ENCODE measurements around the gene P2RY8.
"Not testable (repeated sequence)": the region's sequence is repeated elsewhere in the genome, so short reads cannot be mapped to it uniquely, and the experiment has no call there.

Gene P2RY8

DNA sequence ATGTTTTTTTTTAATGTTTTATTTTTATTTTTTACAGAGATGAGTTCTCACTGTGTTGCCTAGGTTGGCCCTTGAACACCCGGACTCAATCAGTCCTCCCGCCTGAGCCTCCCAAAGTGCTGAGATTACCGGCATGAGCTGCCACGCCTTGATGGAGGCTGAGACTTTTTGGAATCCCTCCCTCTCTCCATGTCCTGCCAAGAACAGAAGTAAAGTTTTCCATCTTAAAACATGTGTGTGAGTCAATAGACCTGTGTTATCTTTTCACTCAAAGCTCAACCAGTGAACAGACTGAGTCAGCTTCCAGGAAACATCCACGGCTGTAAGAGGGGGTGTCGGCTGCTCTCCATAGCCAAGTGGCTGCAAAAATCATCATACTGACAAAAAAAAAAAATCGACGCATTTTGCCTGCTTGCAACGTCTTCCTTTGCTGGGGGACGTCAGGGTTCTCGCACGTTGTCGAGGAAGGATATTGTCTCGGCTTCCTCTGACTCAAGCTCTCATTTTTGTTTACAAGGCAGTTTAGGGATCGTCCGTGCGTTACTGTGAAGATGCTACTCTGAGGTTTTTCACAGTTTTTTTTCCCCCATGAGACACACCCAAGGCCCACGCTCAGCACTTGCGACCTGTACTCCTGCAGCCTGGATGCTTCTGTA is 74.3 kb downstream of the P2RY8 start:
- no peak for DNase-seq

DNA sequence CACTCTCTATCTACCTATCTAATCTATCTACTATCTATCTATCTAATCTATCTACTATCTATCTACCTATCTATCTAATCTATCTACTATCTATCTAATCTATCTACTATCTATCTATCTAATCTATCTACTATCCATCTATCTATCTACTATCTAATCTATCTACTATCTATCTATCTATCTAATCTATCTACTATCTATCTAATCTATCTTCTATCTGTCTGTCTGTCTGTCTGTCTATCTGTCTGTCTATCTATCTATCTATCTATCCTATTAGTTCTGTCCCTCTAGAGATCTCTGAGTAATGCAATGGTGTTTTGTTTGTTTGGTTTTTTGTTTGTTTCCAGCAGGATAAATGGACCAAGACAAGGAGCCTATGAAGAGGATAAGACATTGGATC is 74.9 kb downstream of the P2RY8 start:
- no peak for DNase-seq

GRCh38 chrX:1455948-1456280 is 81.1 kb downstream of the P2RY8 start:
- DNase-seq: no peak

DNA sequence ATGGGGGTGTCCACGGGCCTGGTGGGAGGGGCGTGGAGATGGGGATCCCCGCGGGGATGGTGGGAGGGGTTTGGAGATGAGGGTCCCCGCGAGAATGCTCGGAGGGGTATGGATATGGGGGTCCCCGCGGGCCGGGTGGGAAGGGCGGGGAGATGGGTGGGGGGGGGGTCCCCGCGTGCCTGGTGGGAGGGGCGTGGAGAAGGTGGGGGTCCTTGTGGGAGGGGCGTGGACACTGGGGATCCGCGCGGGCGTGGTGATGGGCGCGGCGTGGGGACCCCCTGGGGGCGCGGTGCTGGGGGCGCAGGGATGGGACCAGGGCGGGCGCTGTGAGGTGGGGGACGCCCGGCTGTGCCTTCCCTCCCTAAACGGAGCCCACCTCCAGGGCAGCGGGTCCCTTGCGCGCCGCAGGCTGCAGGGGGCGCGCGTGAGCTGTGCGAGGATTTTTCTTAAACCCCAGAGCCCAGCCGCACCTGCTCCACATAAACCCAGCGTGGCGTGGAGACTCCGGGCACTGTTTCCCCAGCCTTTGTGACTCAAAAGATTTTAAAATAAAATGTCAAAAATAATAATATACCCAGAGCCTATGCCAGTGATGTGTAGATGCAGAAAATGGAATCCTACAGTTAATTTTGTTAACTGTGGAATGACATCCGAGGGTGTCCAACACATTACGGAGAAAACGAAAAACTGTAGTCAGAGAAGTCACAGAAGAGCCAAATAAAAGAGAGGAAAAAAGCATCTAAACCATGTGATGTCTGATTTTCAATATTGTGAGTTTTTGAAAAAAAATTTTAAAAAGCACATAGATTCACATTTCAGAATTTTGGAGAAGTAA is 82.8 kb downstream of the P2RY8 start:
- DNase-seq: no peak

DNA sequence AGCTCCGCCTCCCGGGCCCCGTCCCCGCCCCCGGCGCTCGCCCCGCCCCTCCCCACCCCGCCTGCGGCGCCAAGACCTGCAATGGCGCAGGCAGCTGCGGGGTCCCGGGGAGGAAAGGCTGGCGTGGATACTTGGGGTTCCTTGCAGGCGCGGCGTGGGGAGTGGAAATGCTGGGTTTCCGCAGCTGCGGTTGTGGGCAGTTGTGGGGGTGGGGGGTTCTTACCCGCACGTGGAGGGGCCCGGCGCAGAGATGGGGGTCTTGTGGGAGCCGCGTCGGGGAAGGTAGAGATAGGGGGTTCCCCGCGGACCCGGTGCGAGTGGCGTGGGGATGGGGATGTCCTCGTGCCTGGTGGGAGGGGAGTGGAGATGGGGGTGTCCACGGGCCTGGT is 83.6 kb downstream of the P2RY8 start:
- no peak for DNase-seq

GRCh38 chrX:1452516-1453394 is 84.2 kb downstream of the P2RY8 start, which contains the start of gene ASMTL:
Gene ASMTL, minus strand, starts transcription at chrX:1452909. Its CDS starts 69 bp downstream, at chrX:1452840.
- no peak for DNase-seq

GRCh38 chrX:1451661-1452515 is 85.1 kb downstream of the P2RY8 start:
- no peak for DNase-seq

DNA sequence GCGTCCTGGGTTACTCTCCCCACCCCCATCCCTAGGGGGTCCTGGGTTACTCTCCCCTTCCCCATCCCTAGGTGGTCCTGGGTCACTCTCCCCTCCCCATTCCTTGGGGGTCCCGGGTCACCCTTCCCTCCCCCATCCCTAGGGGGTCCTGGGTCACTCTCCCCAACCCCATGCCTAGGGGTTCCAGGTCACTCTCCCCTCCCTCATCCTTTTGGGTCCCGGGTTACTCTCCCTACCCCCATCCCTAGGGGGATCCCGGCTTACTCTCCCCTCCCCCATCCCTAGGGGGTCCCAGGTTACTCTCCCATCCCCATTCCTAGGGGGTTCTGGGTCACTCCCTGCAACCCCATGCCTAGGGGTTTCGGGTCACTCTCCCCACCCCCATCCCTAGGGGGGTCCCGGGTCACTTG is 85.7 kb downstream of the P2RY8 start:
- DNase-seq: no peak

GRCh38 chrX:1450361-1451161 is 86.4 kb downstream of the P2RY8 start:
- DNase-seq: no peak

DNA sequence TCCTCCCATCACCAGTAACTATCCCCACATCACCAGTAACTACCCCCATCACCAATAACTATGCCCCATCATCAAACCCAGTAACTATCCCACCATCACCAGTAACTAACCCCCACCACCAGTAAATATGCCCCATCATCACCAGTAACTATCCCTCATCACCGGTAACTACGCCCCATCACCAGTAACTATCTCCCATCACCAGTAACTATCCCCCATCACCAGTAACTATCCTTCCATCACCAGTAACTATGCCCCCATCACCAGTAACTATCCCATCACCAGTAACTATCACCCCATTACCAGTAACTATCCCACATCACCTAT is 87.2 kb downstream of the P2RY8 start:
- DNase-seq: no peak

DNA sequence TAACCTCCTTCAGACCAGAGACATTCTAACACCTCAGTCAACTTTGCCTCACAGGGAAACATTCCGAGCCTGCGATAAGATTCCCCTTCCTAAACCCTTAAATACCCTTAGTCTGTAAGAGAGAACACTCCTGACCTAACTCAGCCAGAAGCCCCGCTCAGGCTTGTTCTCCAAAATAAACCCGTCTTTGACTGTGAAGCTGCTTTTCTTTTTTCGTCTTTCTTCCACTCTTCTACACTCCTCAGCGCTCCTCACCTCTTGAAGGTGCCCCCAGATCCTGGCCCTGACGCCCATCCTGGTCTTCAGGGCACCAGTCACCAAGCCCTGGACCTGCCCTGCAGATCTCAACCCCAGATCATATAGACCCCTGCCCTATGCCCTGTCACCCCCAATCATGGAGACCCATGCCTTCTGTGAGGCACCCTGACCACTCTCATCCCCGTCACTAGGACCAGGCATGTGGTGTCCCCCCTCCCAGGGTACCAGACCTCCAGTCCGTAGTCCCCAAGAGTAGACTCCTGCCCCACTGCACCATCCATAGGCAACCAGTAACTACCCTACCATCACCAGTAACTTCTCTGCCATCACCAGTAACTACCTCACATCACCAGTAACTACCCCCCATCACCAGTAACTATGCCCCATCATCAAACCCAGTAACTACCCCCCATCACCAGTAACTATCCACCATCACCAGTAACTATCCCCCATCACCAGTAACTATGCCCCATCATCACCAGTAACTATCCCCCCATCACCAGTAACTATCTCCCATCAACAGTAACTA is 87.8 kb downstream of the P2RY8 start:
- no peak for DNase-seq

DNA sequence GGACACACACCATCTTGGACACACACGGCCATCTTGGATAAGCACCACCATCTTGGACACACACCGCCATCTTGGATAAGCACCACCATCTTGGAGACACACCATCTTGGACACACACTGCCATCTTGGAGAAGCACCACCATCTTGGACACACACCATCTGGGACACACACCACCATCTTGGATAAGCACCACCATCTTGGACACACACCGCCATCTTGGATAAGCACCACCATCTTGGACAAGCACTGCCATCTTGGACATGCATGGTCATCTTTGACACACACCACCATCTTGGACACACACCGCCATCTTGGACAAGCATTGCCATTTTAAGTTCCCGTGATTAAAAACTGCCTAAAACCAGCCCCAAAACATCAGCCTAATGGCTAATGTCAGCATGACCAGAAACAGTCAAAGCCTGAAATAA is 88.4 kb downstream of the P2RY8 start:
- not testable (repeated sequence) for DNase-seq

GRCh38 chrX:1447969-1448572 is 88.9 kb downstream of the P2RY8 start:
- not testable (repeated sequence) for DNase-seq

DNA sequence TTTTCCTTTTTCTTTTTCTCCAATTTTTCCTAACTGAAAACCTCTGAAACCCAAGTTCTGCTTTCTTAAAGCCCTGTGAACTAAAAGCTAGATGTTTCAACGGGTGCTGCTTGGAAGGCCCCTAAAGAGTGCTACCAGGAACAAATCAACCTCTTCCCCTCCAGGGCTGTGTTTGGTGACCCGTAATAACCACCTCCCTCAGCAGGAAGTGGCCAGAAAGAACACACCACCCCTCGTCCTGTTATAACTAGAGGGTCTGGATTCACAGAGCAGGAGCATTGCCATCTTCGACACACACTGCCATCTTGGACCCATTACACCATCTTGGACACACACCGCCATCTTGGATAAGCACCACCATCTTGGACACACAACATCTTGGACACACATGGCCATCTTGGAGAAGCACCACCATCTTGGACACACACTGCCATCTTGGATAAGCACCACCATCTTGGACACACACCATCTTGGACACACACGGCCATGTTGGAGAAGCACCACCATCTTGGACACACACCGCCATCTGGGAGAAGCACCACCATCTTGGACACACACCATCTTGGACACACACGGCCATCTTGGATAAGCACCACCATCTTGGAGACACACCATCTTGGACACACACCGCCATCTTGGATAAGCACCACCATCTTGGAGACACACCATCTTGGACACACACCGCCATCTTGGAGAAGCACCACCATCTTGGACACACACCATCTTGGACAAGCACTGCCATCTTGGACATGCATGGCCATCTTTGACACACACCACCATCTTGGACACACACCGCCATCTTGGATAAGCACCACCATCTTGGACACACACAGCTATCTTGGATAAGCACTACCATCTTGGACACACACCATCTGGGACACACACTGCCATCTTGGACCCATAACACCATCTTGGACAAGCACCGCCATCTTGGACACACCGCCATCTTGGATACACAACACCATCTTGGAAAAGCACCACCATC is 89.7 kb downstream of the P2RY8 start:
- DNase-seq: not testable (repeated sequence)

DNA sequence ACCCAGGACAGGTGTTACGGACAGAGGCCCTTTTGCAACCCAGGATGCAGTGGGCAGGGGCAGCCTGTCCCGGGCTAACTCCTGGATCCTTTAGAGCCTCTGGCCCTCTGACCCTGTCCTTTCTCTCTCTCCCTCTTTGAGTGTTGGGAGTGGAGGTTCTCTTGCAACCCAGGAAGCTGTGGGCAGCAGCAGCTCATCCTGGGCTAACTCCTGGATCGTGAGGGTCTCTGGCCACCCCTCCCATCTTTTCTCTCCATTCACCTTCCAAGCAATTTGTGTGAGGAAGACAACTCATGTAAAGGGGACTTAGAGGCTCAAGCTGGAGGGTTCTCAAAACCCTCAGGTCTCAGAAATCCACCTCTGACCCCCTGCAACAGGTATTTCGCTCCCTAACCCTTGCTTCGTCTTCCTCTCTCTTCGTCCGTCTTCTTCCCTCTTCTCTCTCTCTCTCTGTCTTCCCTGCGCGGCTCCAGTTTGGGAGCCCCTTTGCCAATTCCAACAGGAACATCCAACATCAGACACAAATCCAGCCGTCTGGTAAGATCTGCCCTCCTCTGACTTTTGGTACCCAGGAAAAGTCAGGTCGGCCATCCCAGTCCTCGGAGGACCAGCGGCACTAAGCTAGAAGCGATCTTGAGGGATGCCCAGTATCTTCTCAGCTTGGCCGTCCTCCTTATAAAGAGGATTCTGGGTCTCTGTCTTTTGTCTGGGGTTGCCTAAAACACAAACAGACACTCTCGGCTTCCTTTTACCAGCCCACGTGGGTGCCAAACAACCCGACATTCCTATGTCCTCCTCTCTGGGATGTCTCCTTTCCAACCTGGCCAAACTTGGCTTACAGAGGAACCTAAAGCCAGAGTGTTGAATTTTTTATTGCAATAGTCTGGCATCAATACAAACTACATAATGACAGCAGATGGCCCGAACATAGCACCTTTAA is 92.2 kb downstream of the P2RY8 start:
- no peak for DNase-seq

DNA sequence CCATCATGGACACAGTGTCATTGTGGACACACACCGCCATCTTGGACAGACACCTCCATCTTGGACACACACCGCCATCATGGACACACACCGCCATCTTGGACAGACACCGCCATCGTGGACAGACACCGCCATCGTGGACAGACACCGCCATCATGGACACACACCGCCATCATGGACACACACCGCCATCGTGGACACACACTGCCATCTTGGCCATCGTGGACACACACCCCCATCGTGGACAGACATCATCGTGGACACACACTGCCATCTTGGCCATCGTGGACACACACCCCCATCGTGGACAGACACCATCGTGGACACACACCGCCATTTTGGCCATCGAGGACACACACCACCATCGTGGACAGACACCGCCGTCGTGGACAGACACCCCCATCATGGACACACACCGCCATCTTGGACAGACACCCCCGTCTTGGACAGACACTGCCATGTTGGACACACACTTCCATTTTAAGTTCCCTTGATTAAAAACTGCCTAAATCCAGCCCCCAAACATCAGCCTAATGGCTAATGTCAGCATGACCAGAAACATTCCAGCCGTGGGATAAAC is 93.4 kb downstream of the P2RY8 start:
- DNase-seq: no peak

DNA sequence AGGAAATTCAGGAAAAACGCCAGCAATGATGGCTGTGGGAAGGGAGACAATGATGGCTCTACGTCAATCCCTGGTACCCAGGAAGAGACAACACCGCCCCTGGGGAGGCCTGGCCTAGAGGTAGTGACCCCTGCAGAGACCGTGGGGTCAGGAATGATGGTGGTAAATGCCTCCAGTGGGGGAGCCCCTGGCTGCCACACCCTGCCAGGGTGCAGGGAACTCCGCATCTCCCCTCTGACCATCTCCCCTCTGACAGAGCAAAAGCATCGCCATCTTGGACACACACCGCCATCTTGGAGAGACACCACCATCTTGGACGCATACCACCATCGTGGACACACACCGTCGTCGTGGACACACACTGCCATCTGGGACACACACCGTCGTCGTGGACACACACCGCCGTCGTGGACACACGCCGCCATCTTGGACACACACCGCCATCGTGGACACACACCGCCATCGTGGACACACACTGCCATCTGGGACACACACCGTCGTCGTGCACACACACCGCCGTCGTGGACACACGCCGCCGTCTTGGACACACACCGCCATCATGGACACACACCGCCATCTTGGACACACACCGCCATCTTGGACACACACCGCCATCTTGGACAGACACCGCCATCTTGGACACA is 94.1 kb downstream of the P2RY8 start:
- no peak for DNase-seq
